Activated CD8-positive, alpha-beta memory T cell treated with anti-CD3 and anti-CD28 coated beads, Interleukin-2, amount 50 U/mL, for 4 hours (primary cell): ENCODE data around the gene FAM117A.
A peak's percentile ranks its signal among the peaks of the same experiment; 100 is the strongest.
"Not testable (repeated sequence)": the region's sequence is repeated elsewhere in the genome, so short reads cannot be mapped to it uniquely, and the experiment has no call there.

Experiments
- DNase-seq: peaks from one replicate; pipeline ENCODE4 v3.0.0-alpha.2; 2020

Gene FAM117A

DNA sequence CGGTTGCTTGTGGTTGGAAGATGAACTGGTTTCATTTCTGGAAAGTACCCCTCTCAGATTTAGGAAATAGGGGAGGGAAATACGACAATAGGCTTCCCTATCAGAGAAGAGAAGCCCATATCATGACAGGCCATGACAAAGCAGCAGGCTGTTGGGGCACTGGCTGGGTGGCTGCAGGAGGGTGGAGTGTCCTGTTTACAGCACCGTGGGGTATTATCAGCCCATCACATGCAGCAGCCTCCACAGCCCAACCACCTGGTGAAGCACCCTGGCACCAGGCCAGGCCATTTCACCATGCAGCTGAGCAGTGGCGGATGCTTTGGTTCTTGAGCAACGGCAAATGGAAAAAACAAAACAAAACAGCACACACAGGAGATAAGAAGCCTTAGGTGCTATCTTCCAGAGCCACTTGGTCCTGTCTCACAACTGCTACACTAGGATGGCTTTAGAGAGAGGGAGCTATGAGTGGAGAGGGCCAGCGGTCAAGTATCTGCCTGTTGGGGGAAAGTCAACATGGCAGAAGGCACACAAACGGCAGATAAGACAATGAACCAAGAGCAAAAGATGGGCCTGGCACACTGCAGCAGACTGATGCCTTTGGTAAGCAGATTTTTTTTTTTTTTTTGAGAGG, 24.2 kb downstream of the FAM117A start:
- peak; percentile 88 for DNase-seq

DNA sequence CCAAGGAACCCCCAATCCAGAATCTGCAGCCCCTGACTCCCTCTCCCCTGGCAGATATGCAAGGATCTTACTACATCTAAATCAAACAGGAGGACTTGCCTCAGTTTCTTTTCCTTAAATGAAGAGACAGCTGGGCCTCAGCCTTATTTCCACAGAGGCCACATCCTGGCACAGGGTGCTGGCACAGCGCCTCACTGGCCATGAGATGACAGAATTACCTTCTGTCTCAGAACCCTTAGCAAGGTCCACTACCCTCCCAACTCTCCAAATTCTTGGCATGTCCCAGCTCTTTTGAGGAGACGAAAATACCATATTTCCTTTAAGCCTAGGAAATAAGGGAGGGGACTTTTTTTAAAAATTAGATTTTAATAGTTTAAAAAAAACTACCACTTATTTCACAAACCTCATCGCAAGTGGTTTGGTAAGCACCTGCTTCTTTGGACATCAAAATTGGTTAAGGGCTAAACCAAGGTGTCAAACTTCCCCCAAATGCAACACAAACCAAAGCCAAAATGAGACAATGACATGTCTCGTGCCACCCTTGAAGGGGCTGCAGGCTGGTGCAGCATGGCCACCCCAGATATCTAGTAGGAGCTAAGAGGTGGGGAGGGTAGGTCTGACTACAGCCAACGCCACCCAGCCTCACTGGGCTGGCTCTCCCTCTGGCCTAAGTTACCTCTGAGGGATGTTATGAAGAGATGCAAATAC, 25.3 kb downstream of the FAM117A start:
- DNase-seq = no peak

DNA sequence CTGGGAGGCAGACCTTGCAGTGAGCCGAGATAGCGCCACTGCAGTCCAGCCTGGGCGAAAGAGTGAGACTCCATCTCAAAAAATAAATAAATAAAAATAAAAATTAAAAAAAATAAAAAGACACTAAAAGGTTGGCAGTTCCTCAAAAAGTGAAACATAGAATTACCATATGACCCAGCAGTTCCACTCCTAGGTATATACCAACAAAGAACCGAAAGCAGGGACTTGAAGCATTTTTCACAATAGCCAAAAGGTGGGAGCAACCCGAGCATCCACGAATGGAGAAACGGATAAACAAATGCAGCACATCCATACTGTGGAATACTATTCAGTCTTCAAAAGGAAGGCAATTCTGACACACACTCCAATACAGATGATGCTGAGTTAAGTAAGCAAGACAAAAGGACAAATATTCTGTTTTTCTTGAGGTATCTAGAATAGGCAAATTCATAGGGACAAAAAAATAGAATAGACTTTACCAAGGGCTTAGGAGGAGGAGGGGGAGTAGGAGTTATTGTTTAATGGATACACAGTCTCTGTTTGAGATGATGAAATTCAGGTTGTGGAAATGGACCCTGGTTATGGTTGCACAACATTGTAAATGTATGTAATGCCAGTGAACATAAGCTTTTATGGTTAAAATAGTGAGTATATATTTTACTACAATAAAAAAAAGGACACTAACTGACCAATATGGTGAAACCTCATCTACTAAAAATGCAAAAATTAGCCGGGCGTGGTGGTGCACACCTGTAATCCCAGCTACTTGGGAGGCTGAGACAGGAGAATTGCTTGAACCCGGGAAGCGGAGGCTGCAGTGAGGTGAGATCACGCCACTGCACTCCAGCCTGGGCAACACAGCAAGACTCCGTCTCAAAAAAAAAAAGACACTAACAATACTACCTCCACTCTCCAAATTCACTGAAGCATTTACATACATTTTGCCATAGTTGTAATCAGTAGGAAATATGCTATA, 29.1 kb downstream of the FAM117A start:
- DNase-seq = no peak

DNA sequence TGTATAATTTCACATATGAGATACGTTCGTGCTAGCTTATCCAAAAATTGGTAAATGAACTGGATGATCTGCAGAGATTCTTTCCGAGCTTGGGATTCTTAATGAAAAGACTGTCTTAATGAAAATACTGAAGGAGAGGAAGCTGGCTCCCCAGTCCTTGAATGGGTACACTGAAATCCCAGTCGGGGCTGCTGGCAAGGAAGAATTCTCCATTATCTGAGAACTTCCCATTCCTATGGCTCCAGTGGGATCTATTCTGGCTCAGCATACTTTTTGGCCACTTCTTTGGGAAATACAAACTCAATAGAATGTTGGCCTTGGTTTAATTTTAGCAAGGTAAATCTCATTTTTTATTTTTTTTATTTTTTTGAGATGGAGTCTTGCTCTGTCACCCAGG, 32.5 kb downstream of the FAM117A start:
- DNase-seq = no peak

DNA sequence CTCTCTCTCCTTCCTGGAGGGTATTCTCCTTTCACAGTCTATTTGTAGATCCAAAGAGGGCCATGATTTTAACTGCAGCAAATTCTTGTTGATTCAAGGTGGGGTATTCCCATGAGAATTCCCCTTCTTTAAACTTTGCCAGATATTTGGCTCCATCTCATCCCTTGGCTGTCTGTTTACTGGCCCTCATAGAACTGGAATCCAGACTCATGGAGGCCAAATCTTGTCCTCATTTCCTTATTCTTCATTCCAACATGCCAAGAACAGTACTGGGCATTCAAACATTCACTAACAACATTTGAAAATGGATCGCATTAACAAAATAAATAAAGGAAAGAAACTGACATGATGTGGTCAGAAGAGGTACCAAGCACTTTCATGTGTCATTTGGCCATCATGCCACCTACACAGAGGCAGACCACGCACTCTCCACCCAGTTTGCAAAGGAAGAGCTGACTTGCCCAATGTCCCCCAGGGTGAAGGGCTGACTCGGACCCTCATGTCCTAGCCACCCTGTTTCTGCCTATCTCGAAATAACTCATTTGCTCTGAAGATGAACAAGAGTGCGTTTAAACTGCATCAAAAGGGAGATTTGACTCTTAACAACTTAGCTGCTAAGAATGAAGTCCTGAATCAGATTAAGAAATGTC, 33.0 kb downstream of the FAM117A start:
- DNase-seq = no peak

DNA sequence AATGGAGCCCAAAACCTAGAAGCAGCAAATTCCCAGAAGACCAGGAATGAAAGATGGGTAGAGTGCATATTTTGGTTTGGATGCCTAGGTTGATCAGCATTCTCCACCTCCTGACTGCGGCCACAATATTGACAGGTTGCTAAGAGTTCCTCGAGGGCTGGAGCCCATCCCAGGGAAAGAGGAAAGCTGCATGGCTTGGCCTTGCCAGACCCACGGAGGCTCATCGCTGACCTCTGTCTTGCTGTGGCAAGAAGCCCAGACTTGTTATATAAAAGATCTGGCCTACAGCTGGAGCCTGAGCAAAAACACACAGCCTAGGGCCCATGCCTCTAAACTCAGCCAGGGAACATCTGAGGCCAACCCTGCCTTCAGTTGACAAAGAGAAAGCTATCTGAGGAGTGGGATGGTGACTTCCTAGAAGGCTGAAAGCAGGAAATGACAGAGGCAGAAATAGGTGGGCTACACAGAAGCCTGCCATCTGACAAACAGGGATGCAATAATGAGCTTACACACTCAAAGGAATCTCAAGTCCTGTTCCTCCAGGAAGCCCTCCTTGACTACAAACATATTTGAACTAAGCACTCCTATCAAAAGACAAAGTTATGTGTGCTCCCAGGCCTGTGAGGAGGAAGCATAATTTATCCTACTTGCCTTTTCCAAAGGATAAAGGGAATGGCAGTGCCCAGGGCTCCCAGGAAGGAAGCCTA, 33.7 kb downstream of the FAM117A start:
- no peak for DNase-seq

DNA sequence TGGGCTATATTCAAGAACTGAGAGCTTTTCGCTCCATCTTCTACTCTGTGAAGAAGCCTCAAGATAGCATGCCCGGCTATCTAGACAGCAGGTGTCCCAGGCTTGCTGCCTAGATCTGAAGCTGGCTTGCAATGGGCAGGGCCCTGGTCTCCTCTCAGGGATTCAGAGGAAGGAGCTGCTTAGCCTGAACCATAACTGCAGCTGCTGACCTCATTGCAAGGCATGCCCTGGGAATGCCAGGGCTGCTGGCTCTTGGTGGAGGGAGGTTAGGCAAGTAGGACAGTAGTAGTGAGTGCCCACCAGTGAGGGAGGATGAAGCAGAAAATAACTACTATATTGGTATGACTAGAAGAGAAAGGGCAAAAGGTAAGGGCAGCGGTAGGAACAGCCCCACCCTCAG, 34.9 kb downstream of the FAM117A start:
- DNase-seq = no peak

DNA sequence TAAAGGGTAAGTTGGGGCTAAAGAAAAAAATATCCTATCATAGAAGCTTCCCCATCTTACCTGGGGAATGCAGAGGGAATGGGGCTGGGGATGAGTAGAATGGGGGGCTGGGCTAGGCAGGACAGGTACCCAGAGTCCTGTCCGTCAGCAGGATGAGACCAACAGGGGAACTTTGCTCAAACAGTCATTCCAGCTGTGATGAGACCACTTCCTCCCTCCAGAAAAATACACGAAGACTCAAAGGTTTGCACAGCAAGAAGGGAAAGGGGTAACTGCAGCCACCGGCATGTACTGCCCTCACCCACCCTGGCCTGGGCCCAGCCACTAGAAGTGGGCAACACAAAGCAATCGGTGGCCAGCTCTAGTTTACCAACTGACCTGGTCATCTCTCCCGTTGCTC, 35.5 kb downstream of the FAM117A start:
- no peak for DNase-seq

DNA sequence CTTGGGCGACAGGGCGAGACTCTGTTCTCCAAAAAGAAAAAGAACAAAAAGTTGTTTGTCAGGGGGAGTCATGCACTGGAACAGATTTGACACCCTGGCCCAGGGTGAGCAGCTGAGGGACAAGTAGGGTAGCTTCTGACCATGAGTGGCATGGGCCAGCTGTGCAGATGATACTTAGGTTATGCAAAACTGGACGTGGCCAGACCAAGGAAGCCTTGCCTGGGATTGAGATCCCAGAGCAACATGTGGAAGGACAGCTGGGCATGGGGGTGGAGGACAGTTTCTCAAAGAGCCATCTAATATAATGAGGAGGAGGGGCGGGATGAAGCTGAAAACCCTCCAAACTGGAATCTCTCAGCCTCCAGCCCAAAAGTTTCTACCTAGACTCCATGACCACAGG, 36.6 kb downstream of the FAM117A start:
- DNase-seq = no peak

DNA sequence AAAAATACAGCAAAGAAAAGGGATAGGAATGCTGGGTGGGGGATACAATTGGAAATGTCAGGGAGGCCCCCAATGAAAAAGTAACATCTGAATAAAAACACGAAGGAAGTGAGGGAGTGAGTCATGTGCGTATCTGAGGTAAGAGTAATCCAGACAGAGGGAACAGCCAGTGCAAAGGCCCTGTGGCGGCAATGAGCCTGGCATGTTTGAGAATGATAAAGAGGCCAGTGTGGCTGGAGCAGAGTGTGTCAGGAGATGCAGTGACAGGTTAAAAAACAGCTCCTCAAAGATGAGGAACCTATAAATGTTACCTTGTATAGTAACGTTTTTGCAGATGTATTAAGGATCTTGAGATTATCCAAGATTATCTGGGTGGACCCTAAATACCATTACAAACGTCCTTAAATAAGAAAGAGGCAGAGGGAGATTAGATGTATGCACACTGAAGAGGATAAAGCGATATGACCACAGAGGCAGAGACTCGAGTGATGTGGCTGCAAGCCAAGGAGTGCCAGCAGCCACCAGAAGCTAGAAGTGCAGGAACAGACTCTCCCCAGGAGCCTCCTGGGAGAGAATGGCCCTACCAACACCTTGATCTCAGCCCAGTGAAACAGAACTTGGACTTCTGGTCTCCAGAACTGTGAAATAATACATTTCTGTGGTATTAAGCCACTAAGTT, 38.3 kb downstream of the FAM117A start:
- no peak for DNase-seq

DNA sequence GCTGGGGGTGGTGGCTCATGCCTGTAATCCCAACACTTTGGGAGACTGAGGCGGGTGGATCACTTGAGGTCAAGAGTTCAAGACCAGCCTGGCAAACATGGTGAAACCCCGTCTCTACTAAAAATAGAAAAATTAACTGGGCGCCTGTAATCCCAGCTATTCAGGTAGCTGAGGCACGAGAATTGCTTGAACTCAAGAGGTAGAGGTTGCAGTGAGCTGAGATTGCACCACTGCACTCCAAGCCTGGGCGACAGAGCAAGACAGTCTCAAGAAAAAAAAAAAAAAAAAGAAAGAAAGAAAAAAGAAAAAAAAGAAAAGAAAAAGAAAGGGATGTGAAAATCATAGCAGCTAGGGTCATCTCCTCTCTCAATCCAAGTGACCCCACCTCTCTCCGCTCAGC, 39.4 kb downstream of the FAM117A start:
- DNase-seq = not testable (repeated sequence)

DNA sequence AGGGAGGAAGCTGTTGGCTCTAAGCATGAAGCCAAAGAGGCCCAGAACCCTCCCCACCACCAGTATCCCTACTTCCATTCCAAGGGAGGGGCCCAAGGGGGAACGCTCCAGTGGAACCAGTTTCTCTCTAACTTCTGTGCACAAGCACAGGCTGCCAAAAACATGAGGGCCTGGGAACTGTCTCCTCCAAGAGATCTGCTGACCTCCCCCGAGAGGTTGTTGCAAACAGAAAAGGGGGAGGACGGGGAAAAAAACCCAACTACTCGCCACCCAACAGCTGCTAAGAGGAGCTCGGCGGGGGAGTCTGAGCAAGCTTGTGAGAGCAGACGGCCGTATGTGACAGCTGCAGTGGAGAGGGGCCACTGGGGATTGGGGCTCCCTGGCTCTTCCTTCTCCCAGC, 40.5 kb downstream of the FAM117A start:
- DNase-seq = no peak

DNA sequence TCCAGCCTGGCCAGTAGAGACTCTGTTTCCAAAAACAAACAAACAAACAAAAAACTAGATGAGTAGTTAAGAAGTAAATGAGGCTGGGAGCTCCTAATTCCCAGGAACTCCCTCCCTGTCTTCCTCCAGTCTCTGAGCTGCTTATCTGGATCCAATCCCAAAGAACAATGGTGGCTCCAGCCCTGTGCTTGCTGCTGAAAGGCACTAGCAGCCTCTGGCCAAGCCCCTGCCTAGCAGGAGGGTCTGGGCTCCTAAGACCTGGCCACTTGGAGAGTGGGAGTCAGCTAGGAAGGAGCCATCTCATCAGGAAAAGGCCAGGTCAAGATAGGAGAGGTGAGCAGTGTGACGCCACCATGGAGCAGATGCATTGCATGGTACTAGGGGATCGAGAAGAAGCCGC, 41.9 kb downstream of the FAM117A start:
- DNase-seq = no peak

DNA sequence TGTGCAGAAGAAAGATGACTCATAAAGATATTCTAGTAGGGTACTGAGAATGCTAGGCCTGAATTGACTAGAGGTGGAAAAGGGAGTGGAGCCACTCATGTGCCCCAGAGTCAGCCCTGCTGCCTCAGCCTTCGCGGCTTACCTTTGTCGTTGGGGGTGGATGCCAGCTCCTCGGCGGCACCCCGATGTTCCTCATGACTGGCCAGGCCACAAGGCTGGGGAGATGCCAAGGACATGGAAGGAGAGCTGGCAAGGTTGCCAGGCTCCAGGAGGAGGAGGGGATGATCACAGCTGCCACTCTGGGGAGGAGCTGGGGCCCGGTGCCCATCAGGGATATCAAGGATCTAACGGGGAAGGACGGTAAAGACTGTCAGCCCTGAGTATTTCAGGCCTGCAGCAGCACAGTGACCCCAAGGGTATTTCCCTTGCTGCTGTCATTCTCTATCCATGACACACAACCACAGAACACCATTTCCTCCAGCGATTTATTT, 46.5 kb downstream of the FAM117A start:
- no peak for DNase-seq

DNA sequence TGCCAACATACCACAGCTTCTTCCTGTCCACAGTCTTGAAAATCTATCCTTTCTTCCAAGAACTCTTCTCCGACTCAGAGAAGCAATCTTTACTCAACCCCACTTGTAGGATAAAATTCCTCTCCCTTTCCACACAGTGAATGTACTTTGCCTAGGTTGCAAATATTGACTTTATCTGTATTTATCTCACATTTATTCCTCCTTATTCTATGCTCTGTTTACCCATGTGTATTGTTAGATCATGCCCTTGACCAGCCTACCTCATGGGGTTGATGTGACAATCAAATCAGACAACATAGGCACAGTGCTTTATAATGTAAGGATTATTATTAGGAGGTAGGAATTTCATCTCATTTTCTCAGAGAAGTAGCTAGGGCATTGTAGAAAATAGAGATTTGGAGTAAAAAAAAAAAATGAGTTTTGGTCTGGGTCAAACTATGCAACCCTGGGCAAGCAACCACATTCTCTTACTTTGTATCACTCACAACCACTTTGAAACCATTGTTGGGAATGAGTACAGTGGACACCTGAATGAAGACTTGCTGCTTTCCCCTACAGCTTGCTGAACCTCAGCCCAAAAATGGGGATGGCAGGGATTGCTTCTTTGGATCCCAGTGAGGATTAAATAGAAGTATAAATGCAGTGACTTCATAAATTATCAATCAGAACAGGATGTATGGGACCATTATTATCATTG, 47.1 kb downstream of the FAM117A start:
- no peak for DNase-seq

DNA sequence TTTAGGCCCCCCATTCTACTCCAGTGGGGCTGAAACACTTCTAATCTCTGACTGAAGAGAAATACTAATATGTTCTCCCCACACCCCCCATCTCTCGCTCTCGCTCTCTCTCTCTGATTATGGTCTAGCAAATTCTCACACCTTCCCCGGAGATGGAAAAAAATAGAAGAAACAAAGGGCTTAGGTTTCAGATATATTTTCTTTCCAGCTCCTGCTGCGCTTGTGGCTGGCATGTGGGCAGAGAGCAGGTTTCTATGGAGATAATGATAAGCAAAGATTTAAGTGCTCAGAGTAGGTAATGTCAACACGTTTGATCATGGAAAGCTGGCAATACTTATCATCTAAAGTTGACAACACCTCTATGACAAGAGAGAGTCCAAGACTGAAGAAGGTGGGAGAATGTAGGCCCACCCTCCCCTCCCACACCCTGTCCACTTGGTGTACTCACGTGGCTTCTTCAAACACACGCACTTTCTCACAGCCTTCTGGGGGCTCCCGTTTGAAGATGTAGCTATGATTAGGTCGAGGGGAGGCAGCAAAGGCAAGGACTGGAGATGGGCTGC, 48.1 kb downstream of the FAM117A start:
- DNase-seq = peak; percentile 38

DNA sequence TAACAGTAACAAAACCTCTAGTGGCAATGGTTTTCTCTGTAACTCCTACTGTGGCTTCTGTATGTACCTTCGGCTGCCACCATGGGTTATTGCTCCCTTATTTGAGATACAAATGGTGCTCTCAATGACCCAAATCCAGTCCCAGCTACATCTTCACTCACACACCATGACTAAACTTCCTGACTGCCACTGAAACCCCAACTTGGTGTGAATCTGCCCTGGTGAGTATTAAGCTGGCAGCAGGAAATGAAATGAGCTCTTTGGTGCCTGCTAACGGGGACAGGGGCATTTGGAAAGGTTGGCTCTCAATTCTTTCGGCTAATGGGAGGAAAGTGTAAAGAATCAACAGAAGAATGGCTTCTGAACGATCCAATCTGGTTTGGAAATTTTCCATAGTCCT, 48.7 kb downstream of the FAM117A start:
- peak; percentile 27 for DNase-seq

DNA sequence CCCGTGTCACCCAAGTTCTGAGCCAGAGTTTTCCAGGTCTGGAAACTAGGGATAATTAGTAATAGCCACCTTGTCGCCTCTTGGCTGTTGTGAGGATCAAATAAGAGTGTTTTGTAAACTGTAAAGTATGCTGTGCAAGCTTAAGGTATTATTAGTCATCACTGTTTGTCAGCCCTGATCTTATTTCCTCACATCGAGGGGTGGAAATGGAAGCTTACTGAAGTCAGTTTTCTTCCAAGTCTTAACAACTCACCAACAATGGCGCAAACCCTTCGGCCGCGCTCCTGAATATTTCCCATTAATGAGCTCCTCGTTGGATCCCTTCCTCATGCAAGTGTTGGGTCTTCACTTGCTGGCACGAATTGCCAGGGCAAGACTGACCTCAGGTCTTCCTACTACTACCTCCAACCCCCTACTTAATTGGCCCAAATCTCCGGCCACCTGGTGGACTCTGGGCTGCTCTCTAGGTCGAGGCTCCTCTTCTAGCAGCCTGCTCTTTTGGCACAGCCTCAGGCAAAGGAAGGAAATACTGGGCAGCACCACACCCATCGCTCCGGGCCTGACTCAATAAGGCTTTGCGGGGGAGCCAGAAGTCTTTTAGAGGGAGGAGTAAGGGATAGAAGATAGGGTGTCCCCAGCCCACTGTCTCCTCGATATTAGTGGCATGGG, 55.3 kb downstream of the FAM117A start:
- DNase-seq = no peak

DNA sequence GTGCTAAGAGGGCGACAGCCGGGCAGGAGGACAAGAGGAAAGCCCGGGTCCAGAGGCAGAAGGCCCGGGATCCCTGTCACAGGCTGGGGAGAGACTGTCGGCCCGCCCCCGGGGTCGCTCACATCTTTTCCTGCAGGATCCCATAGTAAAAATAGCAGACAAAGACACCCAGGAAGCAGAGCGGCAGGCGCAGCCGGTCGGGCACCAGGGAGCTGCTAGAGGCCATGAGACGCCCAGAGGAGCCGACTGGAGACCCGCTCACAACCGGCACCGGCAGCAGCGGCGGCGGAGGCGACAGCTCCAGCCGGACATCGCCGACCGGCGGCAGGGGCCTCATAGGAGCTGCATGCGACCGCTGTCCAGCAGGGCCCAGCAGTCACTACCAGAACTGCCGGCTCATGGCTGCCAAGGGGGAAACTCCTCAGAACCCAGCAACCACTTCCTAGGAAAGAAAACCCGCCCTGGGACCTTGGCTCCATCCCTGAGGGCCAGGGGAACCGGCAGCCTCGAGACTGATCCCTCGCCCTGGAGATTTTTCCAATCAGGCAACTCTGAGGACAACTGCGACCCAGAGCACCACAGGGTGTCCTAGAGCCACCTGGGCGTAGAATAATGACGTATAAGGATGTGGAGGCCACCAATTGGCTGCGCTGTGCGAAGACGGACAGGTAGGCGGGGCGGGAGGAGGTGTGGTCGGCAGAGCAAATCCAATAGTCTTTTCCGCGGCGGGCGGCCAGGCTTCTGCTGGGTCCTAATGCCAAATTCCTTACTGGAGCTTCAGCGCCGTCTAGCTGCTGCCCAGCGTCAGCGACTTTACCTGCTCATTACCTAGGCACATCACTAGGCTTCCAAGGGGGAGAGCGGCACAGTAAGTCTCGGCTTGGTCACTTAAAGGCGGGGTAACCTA, 56.1 kb downstream of the FAM117A start, which contains the start of gene SLC35B1:
SLC35B1 (minus strand) TSS at position 357 of the 907 bp plus-strand sequence; CDS start at position 226, 131 bp downstream.
- DNase-seq = peak; percentile 99
